Testis (tissue), 3 donors: Measurements from ENCODE around the gene EIF4G3. TPM values are rescaled to one million over a fixed set of nuclear protein-coding genes. Genes with fewer than 3 reads are reported as not detected.
"Not testable (repeated sequence)": the region's sequence is repeated elsewhere in the genome, so short reads cannot be mapped to it uniquely, and the experiment has no call there.

ENCODE experiments used
- DNase-seq: peaks from one replicate; pipeline ENCODE4 v3.0.0-alpha.2; 2019
- H3K27ac ChIP-seq, 2 donors: fragments of 200-600 bp; sonication (generic); one replicate each; pipeline ENCODE4 v1.5.1; 2019
- H3K27me3 ChIP-seq: fragments of 200-600 bp; sonication (generic); one replicate; pipeline ENCODE4 v1.5.1; 2019
- H3K36me3 ChIP-seq: fragments of 200-600 bp; sonication (generic); one replicate; pipeline ENCODE4 v1.5.1; 2017; ENCODE audit warnings: low read depth; ENCODE audit errors: missing control alignments
- H3K4me1 ChIP-seq: fragments of 200-600 bp; sonication (generic); one replicate; pipeline ENCODE4 v1.5.1; 2019
- H3K4me3 ChIP-seq, 2 donors: fragments of 200-600 bp; sonication (generic); one replicate each; pipeline ENCODE4 v1.5.1; 2017 to 2019
- H3K9me3 ChIP-seq: fragments of 200-600 bp; sonication (generic); one replicate; pipeline ENCODE4 v1.5.1; 2017
- POLR2A ChIP-seq: fragments of 450-650 bp; IDR thresholded peaks from one replicate; pipeline ENCODE4 v1.6.1; 2017; ENCODE audit warnings: antibody characterized with exemption, mild to moderate bottlenecking, moderate library complexity
- WGBS, 2 donors: methylation state at CpG; one replicate each; pipeline ENCODE4 v1.1.5; 2018; 5-methylcytosine and 5-hydroxymethylcytosine counted together
- intact Hi-C: fragments of 100-400 bp; cut with DNase I; formaldehyde crosslinking; loops from one replicate; pipeline ENCODE4 v1.15.1; 2023; ENCODE audit warnings: low total_unique reads
- polyA plus RNA-seq: library from polyadenylated mRNA; stranded (reverse); fragments of 350-450 nt; fragmentation: Illumina TruSeq; extraction: RNeasy Lipid Tissue Mini Kit (QIAGEN cat#74804); gene quantifications from one replicate; pipeline ENCODE4 v1.2.3, GENCODE V29; 2014; ENCODE audit warnings: low read depth, low replicate concordance; ENCODE audit not compliant: insufficient read depth
- total RNA-seq, 2 donors: library from RNA; depleted of rRNA; stranded (reverse); fragments of >200 nt; gene quantifications; one replicate each; pipeline ENCODE4 v1.2.3, GENCODE V29; 2016
- TF ChIP-seq, protein P1 (sequence below), 3 experiments: fragments of 450-650 bp in 2 of 3; fragments of 200-600 bp in 1 of 3; sonication (generic) in 1 of 3; IDR thresholded peaks; one replicate each; pipeline ENCODE4 v1.5.1; 2016 to 2019; ENCODE audit warnings: antibody characterized with exemption in 3 of 3, mild to moderate bottlenecking in 2 of 3, moderate library complexity in 1 of 3

The EIF4G3 gene
- total and polyA plus RNA-seq, 3 donors from 2014 or later: 146 to 198 (median 165) TPM

DNA sequence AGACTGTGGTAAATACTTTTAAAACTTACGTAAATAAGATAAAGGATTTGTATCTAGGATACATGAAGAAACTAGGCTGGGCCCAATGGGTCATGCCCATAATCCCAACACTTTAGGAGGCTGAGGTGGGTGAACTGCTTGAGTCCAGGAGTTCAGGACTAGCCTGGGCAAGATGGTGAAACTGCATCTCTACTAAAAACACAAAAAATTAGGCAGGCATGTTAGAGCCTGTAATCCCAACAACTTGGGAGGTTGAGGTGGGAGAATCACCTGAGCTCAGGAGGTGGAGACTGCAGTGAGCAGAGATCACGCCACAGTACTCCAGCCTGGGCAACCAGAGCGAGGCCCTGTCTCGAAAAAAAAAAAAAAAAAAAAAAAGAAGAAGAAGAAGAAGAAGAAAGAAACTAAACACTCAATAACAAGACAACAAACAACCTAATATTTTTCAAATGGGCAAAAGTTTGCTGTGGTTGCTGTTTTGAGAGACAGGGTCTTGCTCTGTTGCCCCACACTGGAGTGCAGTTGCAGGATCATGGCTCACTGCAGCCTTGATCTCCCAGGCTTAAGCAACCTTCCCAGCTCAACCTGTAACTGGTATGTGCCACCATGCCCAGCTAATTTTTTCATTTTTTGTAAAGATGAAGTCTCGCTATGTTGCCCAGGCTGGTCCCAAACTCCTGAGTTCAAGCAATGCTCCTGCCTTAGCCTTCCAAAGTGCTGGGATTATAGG, 78.3 kb downstream of the EIF4G3 start:
- intact Hi-C loops: no loop called here
- Histone ChIP-seq H3K9me3 (no peaks in the 10 kb centered on the region), H3K36me3 (no peaks in the 10 kb centered on the region), H3K4me3 (no peak overlapping the region), H3K4me1 (no peaks in the 10 kb centered on the region), H3K27ac (no peak overlapping the region), H3K27me3 (no peaks in the 10 kb centered on the region)
- TF ChIP-seq, protein P1, sequence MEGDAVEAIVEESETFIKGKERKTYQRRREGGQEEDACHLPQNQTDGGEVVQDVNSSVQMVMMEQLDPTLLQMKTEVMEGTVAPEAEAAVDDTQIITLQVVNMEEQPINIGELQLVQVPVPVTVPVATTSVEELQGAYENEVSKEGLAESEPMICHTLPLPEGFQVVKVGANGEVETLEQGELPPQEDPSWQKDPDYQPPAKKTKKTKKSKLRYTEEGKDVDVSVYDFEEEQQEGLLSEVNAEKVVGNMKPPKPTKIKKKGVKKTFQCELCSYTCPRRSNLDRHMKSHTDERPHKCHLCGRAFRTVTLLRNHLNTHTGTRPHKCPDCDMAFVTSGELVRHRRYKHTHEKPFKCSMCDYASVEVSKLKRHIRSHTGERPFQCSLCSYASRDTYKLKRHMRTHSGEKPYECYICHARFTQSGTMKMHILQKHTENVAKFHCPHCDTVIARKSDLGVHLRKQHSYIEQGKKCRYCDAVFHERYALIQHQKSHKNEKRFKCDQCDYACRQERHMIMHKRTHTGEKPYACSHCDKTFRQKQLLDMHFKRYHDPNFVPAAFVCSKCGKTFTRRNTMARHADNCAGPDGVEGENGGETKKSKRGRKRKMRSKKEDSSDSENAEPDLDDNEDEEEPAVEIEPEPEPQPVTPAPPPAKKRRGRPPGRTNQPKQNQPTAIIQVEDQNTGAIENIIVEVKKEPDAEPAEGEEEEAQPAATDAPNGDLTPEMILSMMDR (IDR thresholded peaks at IDR 0.05): no peak
- no peak for TF ChIP-seq POLR2A
- WGBS, 2 donors: 86 to 97% methylated on average over 5 of the region's 5 CpGs
- no peak for DNase-seq

DNA sequence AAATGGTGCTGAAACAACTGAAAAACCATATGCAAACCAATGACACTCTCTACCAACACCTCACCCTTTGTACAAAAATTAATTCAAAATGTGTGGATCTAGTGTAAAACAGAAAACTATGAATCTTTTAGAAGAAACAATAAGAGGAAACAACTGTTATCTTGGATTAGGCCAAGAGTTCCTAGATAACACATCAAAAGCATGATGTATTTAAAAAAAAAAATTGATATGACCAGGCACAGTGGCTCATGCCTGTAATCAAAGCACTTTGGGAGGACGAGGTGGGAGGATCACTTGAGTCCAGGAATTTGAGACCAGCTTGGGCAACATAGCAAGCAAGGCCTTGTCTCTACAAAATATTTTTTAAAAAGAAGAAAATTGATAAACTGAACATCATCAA, 79.0 kb downstream of the EIF4G3 start:
- Histone ChIP-seq H3K27me3 (no peaks in the 10 kb centered on the region), H3K4me3 (no peak overlapping the region), H3K4me1 (no peaks in the 10 kb centered on the region), H3K36me3 (no peaks in the 10 kb centered on the region), H3K9me3 (no peaks in the 10 kb centered on the region), H3K27ac (no peak overlapping the region)
- 57 to 63% methylated on average over 1 of the region's 1 CpG for WGBS, 2 donors
- TF ChIP-seq, protein P1 (IDR thresholded peaks at IDR 0.05): no peak
- no peak for TF ChIP-seq POLR2A
- intact Hi-C loops: no loop called here
- DNase-seq: no peak

DNA sequence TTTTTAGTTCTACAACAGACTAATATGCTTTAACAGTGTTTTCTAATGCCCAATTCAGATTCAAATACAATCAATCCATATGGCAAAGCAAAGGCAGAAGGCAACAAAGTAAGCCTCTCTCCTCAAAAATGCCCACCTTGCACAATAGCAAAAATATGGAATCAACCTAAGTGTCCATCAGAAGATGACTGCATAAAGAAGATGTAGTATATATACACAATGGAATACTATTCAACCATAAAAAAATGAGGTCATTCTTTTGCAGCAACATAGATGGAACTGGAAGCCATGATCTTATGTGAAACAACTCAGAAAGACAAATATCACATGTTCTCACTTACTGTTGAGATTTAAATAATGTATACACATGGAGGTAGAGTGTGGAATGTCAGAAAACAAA, 80.7 kb downstream of the EIF4G3 start:
- TF ChIP-seq, protein P1 (IDR thresholded peaks at IDR 0.05): no peak
- no peak for TF ChIP-seq POLR2A
- Histone ChIP-seq H3K36me3 (no peaks in the 10 kb centered on the region), H3K27ac (no peak overlapping the region), H3K27me3 (no peaks in the 10 kb centered on the region), H3K4me1 (no peaks in the 10 kb centered on the region), H3K9me3 (no peaks in the 10 kb centered on the region), H3K4me3 (no peak overlapping the region)
- no peak for DNase-seq
- intact Hi-C loops: no loop called here

DNA sequence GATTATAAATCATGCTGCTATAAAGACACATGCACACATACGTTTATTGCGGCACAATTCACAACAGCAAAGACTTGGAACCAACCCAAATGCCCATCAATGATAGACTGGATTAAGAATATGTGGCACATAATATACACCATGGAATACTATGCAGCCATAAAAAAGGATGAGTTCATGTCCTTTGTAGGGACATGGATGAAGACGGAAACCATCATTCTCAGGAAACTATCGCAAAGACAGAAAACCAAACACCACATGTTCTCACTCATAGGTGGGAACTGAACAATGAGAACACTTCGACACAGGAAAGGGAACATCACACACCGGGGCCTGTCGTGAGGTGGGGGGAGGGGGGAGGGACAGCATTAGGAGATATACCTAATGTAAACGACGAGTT, 82.4 kb downstream of the EIF4G3 start:
- DNase-seq, intact Hi-C loops: not testable (repeated sequence)

DNA sequence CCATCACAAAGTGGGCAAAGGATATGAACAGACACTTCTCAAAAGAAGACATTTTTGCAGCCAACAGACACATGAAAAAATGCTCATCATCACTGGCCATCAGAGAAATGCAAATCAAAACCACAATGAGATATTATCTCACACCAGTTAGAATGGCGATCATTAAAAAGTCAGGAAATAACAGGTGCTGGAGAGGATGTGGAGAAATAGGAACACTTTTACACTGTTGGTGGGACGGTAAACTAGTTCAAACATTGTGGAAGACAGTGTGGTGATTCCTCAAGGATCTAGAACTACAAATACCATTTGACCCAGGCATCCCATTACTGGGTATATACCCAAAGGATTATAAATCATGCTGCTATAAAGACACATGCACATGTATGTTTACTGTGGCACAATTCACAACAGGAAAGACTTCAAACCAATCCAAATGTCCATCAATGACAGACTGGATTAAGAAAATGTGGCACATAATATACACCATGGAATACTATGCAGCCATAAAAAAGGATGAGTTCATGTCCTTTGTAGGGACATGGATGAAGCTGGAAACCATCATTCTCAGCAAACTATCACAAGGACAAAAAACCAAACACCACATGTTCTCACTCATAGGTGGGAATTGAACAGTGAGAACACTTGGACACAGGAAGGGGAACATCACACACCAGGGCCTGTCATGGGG, 83.3 kb downstream of the EIF4G3 start:
- H3K27ac ChIP-seq, H3K9me3 ChIP-seq, H3K4me3 ChIP-seq, H3K36me3 ChIP-seq, H3K27me3 ChIP-seq, DNase-seq, H3K4me1 ChIP-seq, intact Hi-C loops: not testable (repeated sequence)
- WGBS, 2 donors: 94 to 96% methylated on average over 2 of the region's 2 CpGs

More for the DNA sequence above, 82.4 kb downstream of the EIF4G3 start:
- H3K27me3 ChIP-seq, H3K4me3 ChIP-seq, H3K9me3 ChIP-seq, H3K4me1 ChIP-seq, H3K27ac ChIP-seq, H3K36me3 ChIP-seq: not testable (repeated sequence)
- WGBS, 2 donors: 94% methylated on average over 9 of the region's 9 CpGs

DNA sequence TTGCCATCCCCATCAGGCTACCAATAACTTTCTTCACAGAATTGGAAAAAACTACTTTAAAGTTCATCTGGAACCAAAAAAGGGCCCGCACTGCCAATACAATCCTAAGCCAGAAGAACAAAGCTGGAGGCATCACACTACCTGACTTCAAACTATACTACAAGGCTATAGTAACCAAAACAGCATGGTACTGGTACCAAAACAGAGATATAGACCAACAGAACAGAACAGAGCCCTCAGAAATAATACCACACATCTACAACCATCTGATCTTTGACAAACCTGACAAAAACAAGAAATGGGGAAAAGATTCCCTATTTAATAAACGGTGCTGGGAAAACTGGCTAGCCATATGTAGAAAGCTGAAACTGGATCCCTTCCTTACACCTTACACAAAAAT, 84.2 kb downstream of the EIF4G3 start:
- WGBS, 2 donors: 88 to 94% methylated on average over 2 of the region's 2 CpGs
- H3K4me1 ChIP-seq, H3K27ac ChIP-seq, H3K27me3 ChIP-seq, H3K4me3 ChIP-seq, H3K9me3 ChIP-seq, intact Hi-C loops, DNase-seq, H3K36me3 ChIP-seq: not testable (repeated sequence)

DNA sequence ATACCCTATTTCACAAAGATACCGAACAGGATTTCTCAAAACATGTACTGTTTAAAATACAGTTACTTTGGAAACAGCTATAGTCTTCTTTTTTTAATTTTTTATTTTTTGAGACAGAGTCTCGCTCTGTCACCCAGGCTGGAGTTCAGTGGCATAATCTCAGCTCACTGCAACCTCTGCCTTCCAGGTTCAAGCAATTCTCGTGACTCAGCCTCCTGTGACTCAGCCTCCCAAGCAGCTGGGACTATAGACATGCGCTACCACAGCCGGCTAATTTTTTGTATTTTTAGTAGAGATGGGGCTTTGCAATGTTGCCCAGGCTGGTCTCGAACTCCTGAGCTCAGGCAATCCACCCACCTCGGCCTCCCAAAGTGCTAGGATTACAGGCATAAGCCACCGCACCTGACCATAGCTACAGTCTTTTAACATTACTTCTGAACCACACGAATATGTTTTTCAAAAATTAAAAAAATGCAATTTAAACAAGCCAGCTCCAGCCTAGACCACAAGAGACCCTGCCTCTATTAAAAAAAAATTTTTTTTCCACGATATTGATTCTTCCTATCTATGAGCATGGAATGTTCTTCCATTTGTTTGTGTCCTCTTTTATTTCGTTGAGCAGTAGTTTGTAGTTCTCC, 85.5 kb downstream of the EIF4G3 start:
- DNase-seq, H3K4me1 ChIP-seq, H3K9me3 ChIP-seq, H3K36me3 ChIP-seq, intact Hi-C loops, H3K27me3 ChIP-seq, H3K27ac ChIP-seq, H3K4me3 ChIP-seq: not testable (repeated sequence)
- WGBS, 2 donors: 85 to 93% methylated on average over 11 of the region's 11 CpGs
